NCI-H146 treated with DMSO at 0.1 percent for 48 hours (cell line): ENCODE measurements around the gene PRRG3.

Experiments
- DNase-seq: peaks from one replicate; lab custom pipeline; 2025; ENCODE audit not compliant: unreplicated experiment; lab: John Stamatoyannopoulos, UW

Gene PRRG3

DNA sequence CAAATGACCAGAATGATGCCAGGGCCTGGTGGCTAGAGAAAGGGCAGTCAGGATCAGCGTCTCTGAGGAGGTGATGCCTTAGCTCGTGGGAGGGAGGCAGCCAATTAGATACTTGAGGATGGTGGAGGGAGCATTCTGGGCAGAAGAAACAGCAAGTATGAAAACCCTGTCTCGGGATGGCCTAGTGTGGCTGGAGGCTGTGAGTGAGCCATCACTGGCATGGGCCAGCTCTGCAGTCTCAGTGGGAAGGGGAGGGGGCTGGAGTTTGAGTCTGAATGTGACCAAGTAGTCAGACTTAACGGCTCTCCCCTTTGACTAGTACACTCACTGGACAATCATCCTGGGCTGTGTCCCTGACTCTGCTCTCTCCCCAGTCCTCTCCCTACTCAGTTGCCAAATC lies 46.3 kb downstream of the PRRG3 start:
- DNase-seq = no peak

DNA sequence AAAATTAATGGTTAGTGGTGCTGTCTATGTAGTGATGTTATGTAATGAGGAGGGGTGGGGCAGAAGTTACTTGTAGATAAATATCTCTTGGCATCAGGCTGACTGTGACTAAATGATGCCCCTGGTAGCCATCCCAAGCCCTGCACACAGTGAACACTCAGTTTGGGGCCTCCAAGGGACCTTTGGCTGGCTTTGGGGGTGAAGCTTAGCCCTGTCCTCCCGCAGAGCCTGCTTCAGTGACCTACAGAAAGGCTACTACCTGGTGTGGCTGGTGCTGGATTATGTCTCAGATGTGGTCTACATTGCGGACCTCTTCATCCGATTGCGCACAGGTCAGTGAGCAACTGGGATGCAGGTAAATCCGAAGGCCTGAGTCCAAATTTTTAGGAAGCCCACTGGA lies 47.1 kb downstream of the PRRG3 start:
- no peak for DNase-seq

DNA sequence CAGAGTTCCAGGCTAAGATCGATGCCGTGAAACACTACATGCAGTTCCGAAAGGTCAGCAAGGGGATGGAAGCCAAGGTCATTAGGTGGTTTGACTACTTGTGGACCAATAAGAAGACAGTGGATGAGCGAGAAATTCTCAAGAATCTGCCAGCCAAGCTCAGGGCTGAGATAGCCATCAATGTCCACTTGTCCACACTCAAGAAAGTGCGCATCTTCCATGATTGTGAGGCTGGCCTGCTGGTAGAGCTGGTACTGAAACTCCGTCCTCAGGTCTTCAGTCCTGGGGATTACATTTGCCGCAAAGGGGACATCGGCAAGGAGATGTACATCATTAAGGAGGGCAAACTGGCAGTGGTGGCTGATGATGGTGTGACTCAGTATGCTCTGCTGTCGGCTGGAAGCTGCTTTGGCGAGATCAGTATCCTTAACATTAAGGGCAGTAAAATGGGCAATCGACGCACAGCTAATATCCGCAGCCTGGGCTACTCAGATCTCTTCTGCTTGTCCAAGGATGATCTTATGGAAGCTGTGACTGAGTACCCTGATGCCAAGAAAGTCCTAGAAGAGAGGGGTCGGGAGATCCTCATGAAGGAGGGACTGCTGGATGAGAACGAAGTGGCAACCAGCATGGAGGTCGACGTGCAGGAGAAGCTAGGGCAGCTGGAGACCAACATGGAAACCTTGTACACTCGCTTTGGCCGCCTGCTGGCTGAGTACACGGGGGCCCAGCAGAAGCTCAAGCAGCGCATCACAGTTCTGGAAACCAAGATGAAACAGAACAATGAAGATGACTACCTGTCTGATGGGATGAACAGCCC lies 48.6 kb downstream of the PRRG3 start:
- DNase-seq = no peak

DNA sequence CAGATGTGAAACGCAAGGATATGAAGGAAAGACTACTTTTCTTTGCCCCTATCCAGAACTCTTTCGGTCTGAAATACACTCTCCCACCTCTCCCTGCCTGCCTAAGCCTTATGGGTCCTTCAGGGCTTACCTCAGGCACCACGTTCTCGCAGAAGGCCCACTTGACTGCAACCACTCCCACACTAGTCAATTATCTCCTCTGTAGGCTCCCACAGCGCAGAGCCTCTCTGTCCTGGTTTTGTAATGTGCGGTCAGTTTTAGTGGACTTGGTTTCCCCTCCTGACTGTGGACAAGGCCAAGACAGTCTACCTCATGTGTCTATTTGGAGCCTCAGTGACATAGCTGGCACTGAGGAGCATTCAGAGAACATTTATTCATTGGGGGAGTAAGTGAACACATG lies 50.4 kb downstream of the PRRG3 start:
- no peak for DNase-seq

DNA sequence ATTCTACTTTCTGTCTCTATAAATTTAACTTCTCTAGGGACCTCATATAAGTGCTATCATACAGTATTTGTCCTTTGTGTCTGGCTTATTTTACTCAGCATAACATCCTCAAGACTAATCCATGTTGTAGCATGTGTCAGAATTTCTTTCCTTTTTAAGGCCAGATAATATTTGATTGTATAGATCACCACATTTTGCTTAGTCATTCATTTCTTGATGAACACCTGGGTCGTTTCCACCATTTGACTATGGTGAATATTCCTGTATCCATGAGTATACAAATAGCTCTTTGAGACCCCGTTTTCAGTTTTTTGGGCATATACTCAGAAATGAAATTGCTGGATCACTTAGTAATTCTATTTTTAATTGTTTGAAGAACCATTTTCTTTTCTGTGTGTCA lies 51.2 kb downstream of the PRRG3 start:
- DNase-seq = no peak

DNA sequence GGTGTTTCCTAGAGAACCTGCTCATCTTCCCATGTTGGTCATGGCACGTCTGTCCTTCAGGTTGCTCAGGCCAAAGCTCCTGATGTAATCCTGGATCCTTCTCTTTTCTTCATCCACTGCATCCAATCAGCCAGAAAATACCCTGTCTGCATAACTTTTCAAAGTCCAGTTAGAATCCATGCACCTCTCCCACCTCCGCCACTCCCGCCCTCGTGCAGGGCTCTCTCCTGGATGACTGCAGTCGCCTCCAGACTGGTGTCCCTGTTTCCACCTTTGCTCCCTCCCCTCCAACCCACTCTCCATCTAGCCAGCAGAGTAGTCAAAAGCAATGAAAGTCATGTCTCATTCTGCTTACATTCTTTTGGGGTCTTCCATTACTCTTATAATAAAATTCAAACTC lies 55.3 kb downstream of the PRRG3 start:
- no peak for DNase-seq

DNA sequence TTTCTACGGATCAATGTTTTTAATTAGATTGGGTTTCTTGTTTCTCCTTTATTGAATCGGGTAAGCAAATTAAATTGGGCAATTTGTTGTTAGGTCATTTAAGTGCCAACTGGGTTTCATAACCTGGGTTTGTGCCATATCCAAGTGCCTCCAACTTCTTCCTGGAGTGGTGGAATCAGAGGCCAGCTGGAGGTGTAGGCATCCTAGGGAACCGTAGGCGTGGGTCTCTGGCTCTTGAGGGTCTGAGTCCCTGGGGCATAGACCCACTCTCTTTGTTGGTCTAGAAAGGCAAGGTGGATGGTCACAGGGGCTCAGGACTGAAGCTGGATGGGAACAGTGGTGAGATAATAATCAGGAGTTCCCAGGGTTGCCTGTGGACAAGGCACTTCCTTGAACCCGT lies 57.6 kb downstream of the PRRG3 start:
- DNase-seq = no peak

DNA sequence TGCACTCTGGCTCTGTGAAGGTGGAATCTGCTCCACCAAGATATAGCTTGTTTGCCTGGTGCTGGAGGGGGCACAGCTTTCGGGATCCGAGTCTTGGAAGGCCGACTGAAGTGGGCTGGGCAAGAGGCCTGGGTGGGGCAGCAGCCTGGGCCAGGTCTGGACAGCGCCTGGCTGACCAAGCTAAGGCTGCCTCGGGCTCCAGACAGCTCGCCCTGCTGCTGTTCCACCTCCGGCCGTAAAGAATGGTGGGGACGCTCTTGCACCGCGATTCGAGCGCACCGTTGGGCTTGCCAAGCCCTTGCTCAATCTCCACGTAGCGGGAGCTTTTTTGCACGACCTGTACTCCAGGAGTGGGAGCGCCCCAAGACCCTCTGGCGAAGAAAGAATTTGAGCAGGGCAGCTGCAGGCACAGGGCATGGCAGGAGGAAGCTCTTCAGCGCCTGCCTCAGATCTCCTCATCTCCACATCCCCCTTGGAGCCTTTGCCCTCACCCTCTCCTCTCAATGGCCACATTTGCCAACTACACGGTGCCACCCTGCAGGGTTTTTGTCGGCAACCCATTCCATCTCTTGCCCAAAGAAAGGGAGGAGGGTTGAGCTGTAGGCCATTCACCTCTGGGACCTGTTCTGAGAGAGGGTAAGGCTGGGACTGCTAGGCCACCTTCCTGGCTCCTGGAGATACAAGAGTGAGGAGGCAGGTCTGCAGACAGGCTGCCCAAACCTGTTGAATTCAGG lies 58.2 kb downstream of the PRRG3 start:
- DNase-seq = no peak

DNA sequence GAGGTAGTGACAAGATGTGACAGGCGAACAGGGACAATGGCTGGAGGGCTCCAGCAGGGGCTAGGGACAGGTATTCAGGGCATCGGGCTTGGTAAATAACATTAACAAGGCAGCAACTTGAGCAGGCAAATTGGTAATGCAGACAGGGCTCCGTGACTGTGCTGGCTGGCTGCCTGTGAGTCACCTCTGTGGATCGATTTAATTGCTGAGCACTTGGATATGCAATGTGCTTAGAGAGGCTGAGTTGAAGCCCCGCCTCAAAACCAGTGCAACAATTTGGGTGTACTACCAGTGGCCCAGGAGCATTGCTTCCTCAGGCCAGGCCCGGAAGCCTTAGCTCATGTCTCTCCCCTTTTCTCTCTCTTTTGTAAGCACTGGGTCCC lies 58.8 kb downstream of the PRRG3 start:
- DNase-seq = no peak

DNA sequence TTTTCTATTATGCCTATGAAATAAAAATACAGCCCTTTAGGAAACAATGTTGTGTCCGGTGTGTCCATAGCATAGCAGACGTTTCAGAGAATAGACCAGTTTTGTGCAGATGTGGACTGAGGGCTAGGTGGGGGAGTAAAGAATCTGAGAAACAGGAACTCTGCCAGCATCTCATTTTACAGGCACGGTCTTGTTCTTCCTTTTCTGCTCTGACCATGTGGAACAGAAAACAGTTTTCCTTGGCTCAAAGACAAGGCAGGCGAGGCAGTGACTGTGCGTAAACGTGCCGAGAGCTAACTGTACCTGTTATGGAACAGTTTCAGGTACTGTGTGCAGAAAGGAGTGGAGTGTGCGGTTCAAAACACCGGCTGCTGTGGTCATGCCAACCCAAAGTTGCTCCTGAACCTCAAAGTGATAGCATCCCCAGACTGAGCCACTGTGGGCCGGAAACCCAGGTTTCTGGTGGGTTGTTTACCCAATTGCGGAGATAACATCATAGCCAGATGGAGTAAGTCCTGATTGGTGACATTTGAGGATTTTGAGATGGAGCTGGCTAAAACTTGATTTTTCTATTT lies 59.5 kb downstream of the PRRG3 start:
- no peak for DNase-seq
